ENCODE results near the gene S1PR3. TPM values are rescaled to one million over a fixed set of nuclear protein-coding genes. Genes with fewer than 3 reads are reported as not detected.

The S1PR3 gene
- total and polyA plus RNA-seq, 4 donors: 1.4 to 4.5 (median 2.9) TPM

DNA sequence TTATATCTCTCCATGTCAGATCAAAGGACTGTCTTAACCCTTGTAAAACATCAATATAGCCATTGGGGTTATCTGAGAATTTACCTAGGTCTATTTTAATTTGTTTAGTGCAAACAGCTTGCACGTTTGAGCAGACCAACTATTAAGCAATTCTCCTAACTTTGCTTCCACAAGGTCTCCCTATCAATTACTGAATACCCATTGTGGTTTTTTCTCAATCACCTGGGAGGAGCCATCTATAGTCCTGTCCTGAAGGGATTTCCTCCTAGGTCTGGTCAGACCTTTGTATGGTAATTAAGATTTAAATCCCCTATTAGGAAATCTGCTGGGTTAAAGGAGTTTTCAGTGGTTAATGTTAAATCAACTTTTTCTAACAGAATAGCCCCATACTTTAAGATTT, 48.9 kb upstream of the S1PR3 start:
- H3K27me3 ChIP-seq (ENCODE audit: control insufficient read depth in 4 of 4, insufficient read depth in 4 of 4, low read length in 3 of 4): no peaks in the 10 kb centered on the region
- no peak overlapping the region for H3K4me3 ChIP-seq (ENCODE audit: low read depth in 1 of 3, low read length in 3 of 3)
- H3K9ac ChIP-seq (ENCODE audit: low read depth in 1 of 2, low read length in 2 of 2): no peak overlapping the region
- H3K36me3 ChIP-seq (ENCODE audit: control insufficient read depth in 4 of 4, insufficient read depth in 3 of 4, low read depth in 1 of 4, low read length in 3 of 4): no peaks in the 10 kb centered on the region
- no peak overlapping the region for H3K27ac ChIP-seq (ENCODE audit: low read depth in 1 of 2, low read length in 2 of 2)
- 16% methylated on average over 1 of the region's 1 CpG for WGBS
- no peak for DNase-seq (ENCODE audit: low spot score)
- no peak for TF ChIP-seq NR2F2 (IDR thresholded peaks at IDR 0.05)
- no peak for TF ChIP-seq EGR1 (IDR thresholded peaks at IDR 0.05; ENCODE audit: low read depth in 2 of 2)
- TF ChIP-seq FOXA1 (IDR thresholded peaks at IDR 0.05): no peak
- TF ChIP-seq, protein P1, sequence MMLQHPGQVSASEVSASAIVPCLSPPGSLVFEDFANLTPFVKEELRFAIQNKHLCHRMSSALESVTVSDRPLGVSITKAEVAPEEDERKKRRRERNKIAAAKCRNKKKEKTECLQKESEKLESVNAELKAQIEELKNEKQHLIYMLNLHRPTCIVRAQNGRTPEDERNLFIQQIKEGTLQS (IDR thresholded peaks at IDR 0.05): no peak
- TF ChIP-seq, protein P2, sequence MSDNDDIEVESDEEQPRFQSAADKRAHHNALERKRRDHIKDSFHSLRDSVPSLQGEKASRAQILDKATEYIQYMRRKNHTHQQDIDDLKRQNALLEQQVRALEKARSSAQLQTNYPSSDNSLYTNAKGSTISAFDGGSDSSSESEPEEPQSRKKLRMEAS (IDR thresholded peaks at IDR 0.05): no peak
- TF ChIP-seq JUND (IDR thresholded peaks at IDR 0.05): no peak
- no peak for TF ChIP-seq HNF4A (conservative IDR thresholded peaks at IDR 0.05)
- no peak for TF ChIP-seq FOXA2 (IDR thresholded peaks at IDR 0.05)
- no peak for TF ChIP-seq TAF1 (conservative IDR thresholded peaks at IDR 0.05)
- TF ChIP-seq SP1 (IDR thresholded peaks at IDR 0.05): no peak
- TF ChIP-seq RAD21 (IDR thresholded peaks at IDR 0.05): no peak
- TF ChIP-seq HNF4G (IDR thresholded peaks at IDR 0.05): no peak
- TF ChIP-seq CTCF (IDR thresholded peaks at IDR 0.05; ENCODE audit: low read depth, low read length, missing input control): no peak
- TF ChIP-seq ZBTB33 (IDR thresholded peaks at IDR 0.05): no peak
- TF ChIP-seq RXRA (IDR thresholded peaks at IDR 0.05): no peak
- no peaks in the 10 kb centered on the region for H3K4me1 ChIP-seq (ENCODE audit: control insufficient read depth in 4 of 4, insufficient read depth in 4 of 4, low read length in 3 of 4)
- H3K9me3 ChIP-seq (ENCODE audit: control insufficient read depth in 4 of 4, low read length in 3 of 4): no peaks in the 10 kb centered on the region

GRCh38 chr9:88945636-88946333, 45.5 kb upstream of the S1PR3 start:
- H3K4me1 ChIP-seq (ENCODE audit: control insufficient read depth in 4 of 4, insufficient read depth in 4 of 4, low read length in 3 of 4): no peaks in the 10 kb centered on the region
- H3K9ac ChIP-seq (ENCODE audit: low read depth in 1 of 2, low read length in 2 of 2): no peak overlapping the region
- H3K9me3 ChIP-seq (ENCODE audit: control insufficient read depth in 4 of 4, low read length in 3 of 4): no peaks in the 10 kb centered on the region
- no peak overlapping the region for H3K4me3 ChIP-seq (ENCODE audit: low read depth in 1 of 3, low read length in 3 of 3)
- H3K27ac ChIP-seq (ENCODE audit: low read depth in 1 of 2, low read length in 2 of 2): no peak overlapping the region
- H3K27me3 ChIP-seq (ENCODE audit: control insufficient read depth in 4 of 4, insufficient read depth in 4 of 4, low read length in 3 of 4): no peaks in the 10 kb centered on the region
- DNase-seq (ENCODE audit: low spot score): no peak
- 50% methylated on average over 4 of the region's 4 CpGs for WGBS
- H3K36me3 ChIP-seq (ENCODE audit: control insufficient read depth in 4 of 4, insufficient read depth in 3 of 4, low read depth in 1 of 4, low read length in 3 of 4): no peaks in the 10 kb centered on the region
- TF ChIP-seq ZBTB33 (IDR thresholded peaks at IDR 0.05) (no peak), FOXA2 (IDR thresholded peaks at IDR 0.05) (no peak), CTCF (IDR thresholded peaks at IDR 0.05; ENCODE audit: low read depth, low read length, missing input control) (no peak), RXRA (IDR thresholded peaks at IDR 0.05) (no peak), JUND (IDR thresholded peaks at IDR 0.05) (no peak), REST (IDR thresholded peaks at IDR 0.05) (no peak), SP1 (IDR thresholded peaks at IDR 0.05) (no peak), RAD21 (IDR thresholded peaks at IDR 0.05) (no peak), GABPA (IDR thresholded peaks at IDR 0.05 in 1 of 2, conservative IDR thresholded peaks at IDR 0.05 in 1 of 2) (no peak), TAF1 (conservative IDR thresholded peaks at IDR 0.05) (no peak), YY1 (IDR thresholded peaks at IDR 0.05) (no peak), FOXA1 (IDR thresholded peaks at IDR 0.05) (no peak), HNF4G (IDR thresholded peaks at IDR 0.05) (no peak)
- TF ChIP-seq, protein P1 (IDR thresholded peaks at IDR 0.05): no peak
